Neural cell (in vitro differentiated cells): ENCODE results near the gene TLX1. TPM values are rescaled to one million over a fixed set of nuclear protein-coding genes. Genes with fewer than 3 reads are reported as not detected.

Source experiments
- H2AFZ ChIP-seq: fragments of 200-600, 300-800 bp; sonication (generic), shearing (Covaris generic); 2 replicates; pipeline ENCODE4 v1.6.0; 2014; ENCODE audit warnings: low read depth, mild to moderate bottlenecking, antibody characterized with exemption, low read length, moderate library complexity
- H3F3A ChIP-seq: fragments of 200-600 bp; shearing (Covaris generic); 2 replicates; pipeline ENCODE4 v1.6.1; 2016; ENCODE audit warnings: mild to moderate bottlenecking, moderate library complexity, mixed read lengths, antibody characterized with exemption, low read length; ENCODE audit not compliant: insufficient read depth, poor library complexity, severe bottlenecking
- H3K27ac ChIP-seq: fragments of 200-600, 300-800 bp; sonication (generic), shearing (Covaris generic); 2 replicates; pipeline ENCODE4 v1.5.1; 2014; ENCODE audit warnings: mild to moderate bottlenecking, low read length, moderate library complexity
- H3K27me3 ChIP-seq: fragments of 300-800, 200-600 bp; sonication (generic), shearing (Covaris generic); 2 replicates; pipeline ENCODE4 v1.6.0; 2014; ENCODE audit warnings: mild to moderate bottlenecking, low read depth, low read length, moderate library complexity; ENCODE audit not compliant: insufficient read depth
- H3K36me3 ChIP-seq: fragments of 300-800, 200-600 bp; sonication (generic), shearing (Covaris generic); 2 replicates; pipeline ENCODE4 v1.5.1; 2014; ENCODE audit warnings: mild to moderate bottlenecking, antibody characterized with exemption, low read length, moderate library complexity; ENCODE audit not compliant: insufficient read depth
- H3K4me2 ChIP-seq: fragments of 300-800, 200-600 bp; sonication (generic), shearing (Covaris generic); 2 replicates; pipeline ENCODE4 v1.6.0; 2014; ENCODE audit warnings: mild to moderate bottlenecking, low read length
- H3K4me3 ChIP-seq: fragments of 300-800, 200-600 bp; sonication (generic), shearing (Covaris generic); 2 replicates; pipeline ENCODE4 v1.5.1; 2014; ENCODE audit warnings: mild to moderate bottlenecking, low read length, moderate library complexity
- H3K79me2 ChIP-seq: fragments of 200-600 bp; shearing (Covaris generic); replicated peaks from 2 replicates; pipeline ENCODE4 v1.6.0; 2014; ENCODE audit warnings: mild to moderate bottlenecking, low read length, moderate library complexity; ENCODE audit not compliant: insufficient read depth
- H3K9ac ChIP-seq: fragments of 300-800, 200-600 bp; sonication (generic), shearing (Covaris generic); 2 replicates; pipeline ENCODE4 v1.6.1; 2016; ENCODE audit warnings: mild to moderate bottlenecking, low read length, mixed read lengths
- H3K9me2 ChIP-seq: fragments of 200-600 bp; shearing (Covaris generic); 2 replicates; pipeline ENCODE4 v1.6.1; 2016; ENCODE audit warnings: mild to moderate bottlenecking, low read length, mixed read lengths; ENCODE audit not compliant: insufficient read depth
- H3K9me3 ChIP-seq: fragments of 200-600, 300-800 bp; sonication (generic), shearing (Covaris generic); 2 replicates; pipeline ENCODE4 v1.6.1; 2016; ENCODE audit warnings: mild to moderate bottlenecking, mixed run types, low read length, moderate library complexity, mixed read lengths
- H4K20me1 ChIP-seq: fragments of 200-600 bp; shearing (Covaris generic); 2 replicates; pipeline ENCODE4 v1.6.1; 2016; ENCODE audit warnings: mild to moderate bottlenecking, mixed run types; ENCODE audit not compliant: insufficient read depth
- CTCF ChIP-seq: fragments of 450-650 bp; IDR thresholded peaks from 2 replicates; pipeline ENCODE4 v1.5.1; 2014; ENCODE audit warnings: antibody characterized with exemption, mild to moderate bottlenecking, moderate library complexity; ENCODE audit not compliant: poor library complexity, severe bottlenecking
- EP300 ChIP-seq: fragments of 450-650 bp; conservative IDR thresholded peaks from 2 replicates; pipeline ENCODE4 v1.6.1; 2014; ENCODE audit warnings: antibody characterized with exemption, mild to moderate bottlenecking, moderate library complexity; ENCODE audit not compliant: poor library complexity, severe bottlenecking
- EZH2 ChIP-seq: fragments of 200-600, 300-800 bp; shearing (Covaris generic), sonication (generic); IDR thresholded peaks from 2 replicates; pipeline ENCODE4 v1.6.1; 2014; ENCODE audit warnings: antibody characterized with exemption, low read length, borderline replicate concordance, mild to moderate bottlenecking; ENCODE audit not compliant: insufficient read depth, poor library complexity, severe bottlenecking
- MXI1 ChIP-seq: fragments of 450-650 bp; conservative IDR thresholded peaks from 2 replicates; pipeline ENCODE4 v1.6.1; 2014; ENCODE audit warnings: antibody characterized with exemption, mild to moderate bottlenecking; ENCODE audit not compliant: poor library complexity, severe bottlenecking
- POLR2AphosphoS5 ChIP-seq: IDR thresholded peaks from 2 replicates; pipeline ENCODE4 v1.6.1; 2012
- RAD21 ChIP-seq: fragments of 450-650 bp; conservative IDR thresholded peaks from 2 replicates; pipeline ENCODE4 v1.6.1; 2014; ENCODE audit warnings: antibody characterized with exemption, mild to moderate bottlenecking, moderate library complexity
- REST ChIP-seq: IDR thresholded peaks from 2 replicates; pipeline ENCODE4 v1.6.1; 2012; ENCODE audit warnings: borderline replicate concordance
- SMC3 ChIP-seq: fragments of 450-650 bp; conservative IDR thresholded peaks from 2 replicates; pipeline ENCODE4 v1.6.1; 2014; ENCODE audit warnings: antibody characterized with exemption, mild to moderate bottlenecking, moderate library complexity; ENCODE audit not compliant: poor library complexity
- TAF1 ChIP-seq: IDR thresholded peaks from 2 replicates; pipeline ENCODE4 v1.6.1; 2012; ENCODE audit warnings: low read depth
- polyA plus RNA-seq: library from polyadenylated mRNA; depleted of rRNA; stranded (reverse); fragments of >200 nt; gene quantifications from 2 replicates; pipeline ENCODE4 v1.2.3, GENCODE V29; 2014

TLX1 gene
- polyA plus RNA-seq, 1 donor from 2014 or later = not detected

- no peak overlapping the region for H3K9ac ChIP-seq
- peaks cover 18% of the 10 kb centered on the region for H3K27me3 ChIP-seq
- TF ChIP-seq CTCF (no peak), EZH2 (no peak), MXI1 (no peak), SMC3 (no peak), TAF1 (no peak)
Measured at GRCh38 chr10:101106351-101106750, 24.7 kb upstream of the TLX1 start.

GRCh38 chr10:101107771-101108170, 23.3 kb upstream of the TLX1 start:
- Histone ChIP-seq H3K9me2 (no peaks in the 10 kb centered on the region), H2AFZ (no peak overlapping the region), H3K36me3 (no peaks in the 10 kb centered on the region), H4K20me1 (no peaks in the 10 kb centered on the region), H3K9ac (no peak overlapping the region), H3K4me3 (no peak overlapping the region), H3K27ac (no peak overlapping the region), H3K4me2 (no peak overlapping the region), H3K9me3 (no peaks in the 10 kb centered on the region), H3K27me3 (peaks cover 14% of the 10 kb centered on the region), H3F3A (no peaks in the 10 kb centered on the region), H3K79me2 (no peaks in the 10 kb centered on the region)
- TF ChIP-seq SMC3 = no peak
- TF ChIP-seq TAF1 = no peak
- TF ChIP-seq RAD21 = no peak
- TF ChIP-seq MXI1 = no peak
- no peak for TF ChIP-seq POLR2AphosphoS5
- TF ChIP-seq CTCF = no peak
- TF ChIP-seq EP300 = no peak
- no peak for TF ChIP-seq EZH2
- no peak for TF ChIP-seq REST

More at GRCh38 chr10:101106351-101106750, 24.7 kb upstream of the TLX1 start:
- no peak overlapping the region for H3K4me2 ChIP-seq
- H3F3A ChIP-seq = no peaks in the 10 kb centered on the region
- no peaks in the 10 kb centered on the region for H3K79me2 ChIP-seq
- no peaks in the 10 kb centered on the region for H3K9me3 ChIP-seq
- no peaks in the 10 kb centered on the region for H3K9me2 ChIP-seq
- H2AFZ ChIP-seq = no peak overlapping the region
- no peak overlapping the region for H3K27ac ChIP-seq
- no peaks in the 10 kb centered on the region for H4K20me1 ChIP-seq
- no peak overlapping the region for H3K4me3 ChIP-seq
- H3K36me3 ChIP-seq = no peaks in the 10 kb centered on the region
